DND-41 (cell line): ENCODE measurements around the gene ZC3H12A.
"Not testable (repeated sequence)": the region's sequence is repeated elsewhere in the genome, so short reads cannot be mapped to it uniquely, and the experiment has no call there.

Experiments
- EZH2 ChIP-seq: IDR thresholded peaks from 3 replicates; pipeline ENCODE4 v1.6.1; 2012; ENCODE audit warnings: borderline replicate concordance, low read depth, mild to moderate bottlenecking, moderate library complexity, low read length, inconsistent platforms; ENCODE audit not compliant: severe bottlenecking
- TF ChIP-seq, protein P1 (sequence below): IDR thresholded peaks from 2 replicates; pipeline ENCODE4 v1.5.1; 2012; ENCODE audit warnings: borderline replicate concordance, low read length, moderate library complexity, mild to moderate bottlenecking; ENCODE audit not compliant: poor library complexity, severe bottlenecking; ENCODE audit errors: extremely low read depth

DNA sequence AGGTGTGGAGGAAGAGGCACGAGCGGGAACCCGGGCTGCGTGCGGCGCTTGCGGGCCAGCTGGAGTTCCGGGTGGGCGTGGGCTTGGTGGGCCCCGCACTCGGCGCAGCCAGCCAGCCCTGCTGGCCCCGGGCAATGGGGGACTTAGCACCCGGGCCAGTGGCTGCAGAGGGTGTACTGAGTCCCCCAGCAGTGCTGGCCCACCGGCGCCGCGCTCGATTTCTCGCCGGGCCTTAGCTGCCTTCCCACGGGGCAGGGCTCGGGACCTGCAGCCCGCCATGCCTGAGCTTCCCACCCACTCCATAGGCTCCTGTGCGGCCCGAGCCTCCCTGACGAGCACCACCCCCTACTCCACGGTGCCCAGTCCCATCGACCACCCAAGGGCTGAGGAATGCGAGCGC is 43.9 kb downstream of the ZC3H12A start:
- TF ChIP-seq, protein P1, sequence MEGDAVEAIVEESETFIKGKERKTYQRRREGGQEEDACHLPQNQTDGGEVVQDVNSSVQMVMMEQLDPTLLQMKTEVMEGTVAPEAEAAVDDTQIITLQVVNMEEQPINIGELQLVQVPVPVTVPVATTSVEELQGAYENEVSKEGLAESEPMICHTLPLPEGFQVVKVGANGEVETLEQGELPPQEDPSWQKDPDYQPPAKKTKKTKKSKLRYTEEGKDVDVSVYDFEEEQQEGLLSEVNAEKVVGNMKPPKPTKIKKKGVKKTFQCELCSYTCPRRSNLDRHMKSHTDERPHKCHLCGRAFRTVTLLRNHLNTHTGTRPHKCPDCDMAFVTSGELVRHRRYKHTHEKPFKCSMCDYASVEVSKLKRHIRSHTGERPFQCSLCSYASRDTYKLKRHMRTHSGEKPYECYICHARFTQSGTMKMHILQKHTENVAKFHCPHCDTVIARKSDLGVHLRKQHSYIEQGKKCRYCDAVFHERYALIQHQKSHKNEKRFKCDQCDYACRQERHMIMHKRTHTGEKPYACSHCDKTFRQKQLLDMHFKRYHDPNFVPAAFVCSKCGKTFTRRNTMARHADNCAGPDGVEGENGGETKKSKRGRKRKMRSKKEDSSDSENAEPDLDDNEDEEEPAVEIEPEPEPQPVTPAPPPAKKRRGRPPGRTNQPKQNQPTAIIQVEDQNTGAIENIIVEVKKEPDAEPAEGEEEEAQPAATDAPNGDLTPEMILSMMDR, result not testable (repeated sequence)
- not testable (repeated sequence) for TF ChIP-seq EZH2
